Measurements from ENCODE around the gene ALG8.
"Not testable (repeated sequence)": the region's sequence is repeated elsewhere in the genome, so short reads cannot be mapped to it uniquely, and the experiment has no call there.

The ALG8 gene

DNA sequence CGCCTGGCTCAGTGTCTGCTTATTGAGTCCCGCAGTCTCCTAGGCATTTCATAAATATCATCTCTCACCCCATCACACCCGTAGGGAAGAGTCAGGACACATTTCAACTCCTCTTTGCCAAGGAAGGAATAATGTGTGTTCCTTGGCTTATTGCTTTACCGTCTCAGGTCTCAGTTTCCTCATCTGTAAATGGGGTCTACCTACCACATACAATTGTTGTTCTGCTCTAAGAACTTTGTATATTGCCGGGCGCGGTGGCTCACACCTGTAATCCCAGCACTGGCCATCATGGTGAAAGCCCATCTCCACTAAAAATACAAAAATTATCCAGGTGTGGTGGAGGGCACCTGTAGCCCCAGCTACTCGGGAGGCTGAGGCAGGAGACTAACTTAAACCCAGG, 78.9 kb downstream of the ALG8 start:
- Histone ChIP-seq H3K27me3 (ENCODE audit: control insufficient read depth, insufficient read depth, low read length) (no peaks in the 10 kb centered on the region), H3K27ac (ENCODE audit: low read depth, low read length) (no peak overlapping the region), H3K4me1 (ENCODE audit: control insufficient read depth, insufficient read depth, low read length) (no peaks in the 10 kb centered on the region), H3K4me3 (ENCODE audit: low read length) (no peak overlapping the region), H3K9ac (ENCODE audit: low read length) (no peak overlapping the region), H3K36me3 (ENCODE audit: control insufficient read depth, insufficient read depth, low read length) (no peaks in the 10 kb centered on the region)

DNA sequence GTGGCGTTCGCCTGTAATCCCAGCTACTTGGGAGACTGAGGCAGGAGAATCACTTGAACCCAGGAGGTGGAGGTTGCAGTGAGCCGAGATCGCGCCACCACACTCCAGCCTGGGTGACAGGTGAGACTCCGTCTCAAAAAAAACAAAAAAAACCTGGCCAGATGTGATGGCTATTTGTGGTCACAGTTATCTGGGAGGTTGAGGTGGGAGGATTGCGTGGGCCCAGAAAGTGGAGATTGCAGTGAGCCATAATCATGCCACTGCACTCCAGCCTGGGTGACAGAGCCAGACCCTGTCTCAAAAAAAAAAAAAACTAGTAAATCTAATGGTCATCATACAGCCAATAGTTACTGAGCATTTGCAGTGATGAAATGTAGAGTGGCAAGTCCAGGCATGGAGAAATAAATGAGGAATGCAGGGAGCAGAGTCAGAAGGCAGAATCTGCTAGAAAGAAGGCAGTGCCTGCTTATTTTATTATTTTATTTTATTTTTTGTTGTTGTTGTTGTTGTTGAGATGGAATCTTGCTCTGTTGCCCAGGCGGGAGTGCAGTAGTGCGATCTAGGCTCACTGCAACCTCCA, 79.6 kb downstream of the ALG8 start:
- not testable (repeated sequence) for H3K4me3 ChIP-seq (ENCODE audit: low read length); H3K27me3 ChIP-seq (ENCODE audit: control insufficient read depth, insufficient read depth, low read length); H3K27ac ChIP-seq (ENCODE audit: low read depth, low read length); H3K9ac ChIP-seq (ENCODE audit: low read length); H3K4me1 ChIP-seq (ENCODE audit: control insufficient read depth, insufficient read depth, low read length); H3K36me3 ChIP-seq (ENCODE audit: control insufficient read depth, insufficient read depth, low read length)

DNA sequence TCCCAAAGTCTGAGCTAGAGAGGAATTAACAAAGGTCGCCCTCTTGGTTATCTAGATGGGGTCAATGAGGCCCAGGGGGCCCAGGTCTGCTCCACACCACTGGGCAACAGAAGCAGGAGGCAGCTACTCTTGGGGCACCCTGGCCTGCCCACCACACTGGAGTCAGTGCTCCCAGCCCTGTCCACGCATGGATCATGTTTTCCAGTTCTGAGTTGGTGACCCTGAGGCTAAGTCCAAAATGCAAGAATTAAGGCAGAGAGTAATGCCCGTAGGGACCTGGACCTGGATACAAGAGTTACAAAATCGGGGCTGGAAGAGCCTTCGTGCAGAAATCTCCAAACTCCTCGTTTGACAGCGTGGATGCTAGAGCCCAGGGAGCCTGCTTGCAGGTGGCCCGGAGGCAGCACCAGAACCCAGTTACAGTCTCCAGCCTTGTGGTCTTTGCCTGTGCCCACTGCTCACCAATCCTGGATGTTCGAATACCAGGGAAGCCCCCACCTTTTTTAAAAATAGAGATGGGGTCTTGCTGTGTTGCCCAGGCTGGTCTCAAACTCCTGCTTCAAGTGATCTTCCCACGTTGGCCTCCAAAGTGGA, 81.9 kb downstream of the ALG8 start:
- Histone ChIP-seq H3K36me3 (ENCODE audit: control insufficient read depth, insufficient read depth, low read length) (no peaks in the 10 kb centered on the region), H3K4me1 (ENCODE audit: control insufficient read depth, insufficient read depth, low read length) (no peaks in the 10 kb centered on the region), H3K27me3 (ENCODE audit: control insufficient read depth, insufficient read depth, low read length) (no peaks in the 10 kb centered on the region), H3K27ac (ENCODE audit: low read depth, low read length) (no peak overlapping the region), H3K9ac (ENCODE audit: low read length) (no peak overlapping the region), H3K4me3 (ENCODE audit: low read length) (no peak overlapping the region)

DNA sequence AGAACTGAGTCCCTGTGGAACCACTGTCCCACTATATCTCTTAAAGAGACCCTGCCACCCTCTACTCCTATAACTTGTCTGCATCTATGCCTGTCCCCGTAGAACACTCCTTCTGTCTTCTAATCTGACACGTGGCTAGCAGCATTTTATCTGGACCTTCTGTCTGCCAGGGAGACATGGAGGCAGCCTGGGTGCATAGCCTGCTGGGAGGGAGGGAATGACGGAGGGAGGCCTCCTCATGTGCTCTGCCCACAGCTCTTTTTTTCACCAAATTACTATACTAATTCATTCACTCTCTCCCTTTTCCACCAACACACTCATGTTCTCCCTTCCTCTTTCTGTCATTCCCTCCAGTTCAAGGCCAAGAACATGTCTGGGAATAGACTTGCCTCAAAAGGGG, 83.3 kb downstream of the ALG8 start:
- no peak overlapping the region for H3K27ac ChIP-seq (ENCODE audit: low read depth, low read length)
- no peak overlapping the region for H3K4me3 ChIP-seq (ENCODE audit: low read length)

DNA sequence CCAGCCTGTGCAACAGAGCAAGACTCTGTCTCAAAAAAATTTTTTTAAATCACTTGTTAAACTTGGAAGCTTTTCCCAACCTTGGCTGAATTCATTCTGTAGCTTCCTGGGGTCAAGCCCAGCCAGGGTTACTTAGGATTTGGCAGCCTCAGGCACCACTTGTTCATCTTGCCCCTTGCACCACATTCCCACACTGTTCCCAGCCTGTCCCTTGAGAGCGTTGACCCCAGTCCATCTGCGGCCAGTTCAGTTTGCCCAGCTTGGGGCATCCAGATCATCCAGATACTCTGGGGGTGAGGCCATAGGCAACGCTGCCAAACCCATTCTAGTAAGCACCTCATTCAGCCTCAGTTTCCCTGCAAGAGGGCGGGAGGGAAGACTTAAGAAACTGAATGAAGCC, 84.5 kb downstream of the ALG8 start:
- H3K27me3 ChIP-seq (ENCODE audit: control insufficient read depth, insufficient read depth, low read length) = no peaks in the 10 kb centered on the region
- no peak overlapping the region for H3K27ac ChIP-seq (ENCODE audit: low read depth, low read length)
- H3K4me1 ChIP-seq (ENCODE audit: control insufficient read depth, insufficient read depth, low read length) = no peaks in the 10 kb centered on the region
- no peaks in the 10 kb centered on the region for H3K36me3 ChIP-seq (ENCODE audit: control insufficient read depth, insufficient read depth, low read length)
- no peak overlapping the region for H3K9ac ChIP-seq (ENCODE audit: low read length)
- no peak overlapping the region for H3K4me3 ChIP-seq (ENCODE audit: low read length)

More for the DNA sequence above, 83.3 kb downstream of the ALG8 start:
- no peak overlapping the region for H3K9ac ChIP-seq (ENCODE audit: low read length)
- H3K27me3 ChIP-seq (ENCODE audit: control insufficient read depth, insufficient read depth, low read length) = no peaks in the 10 kb centered on the region
- no peaks in the 10 kb centered on the region for H3K4me1 ChIP-seq (ENCODE audit: control insufficient read depth, insufficient read depth, low read length)
- no peaks in the 10 kb centered on the region for H3K36me3 ChIP-seq (ENCODE audit: control insufficient read depth, insufficient read depth, low read length)

DNA sequence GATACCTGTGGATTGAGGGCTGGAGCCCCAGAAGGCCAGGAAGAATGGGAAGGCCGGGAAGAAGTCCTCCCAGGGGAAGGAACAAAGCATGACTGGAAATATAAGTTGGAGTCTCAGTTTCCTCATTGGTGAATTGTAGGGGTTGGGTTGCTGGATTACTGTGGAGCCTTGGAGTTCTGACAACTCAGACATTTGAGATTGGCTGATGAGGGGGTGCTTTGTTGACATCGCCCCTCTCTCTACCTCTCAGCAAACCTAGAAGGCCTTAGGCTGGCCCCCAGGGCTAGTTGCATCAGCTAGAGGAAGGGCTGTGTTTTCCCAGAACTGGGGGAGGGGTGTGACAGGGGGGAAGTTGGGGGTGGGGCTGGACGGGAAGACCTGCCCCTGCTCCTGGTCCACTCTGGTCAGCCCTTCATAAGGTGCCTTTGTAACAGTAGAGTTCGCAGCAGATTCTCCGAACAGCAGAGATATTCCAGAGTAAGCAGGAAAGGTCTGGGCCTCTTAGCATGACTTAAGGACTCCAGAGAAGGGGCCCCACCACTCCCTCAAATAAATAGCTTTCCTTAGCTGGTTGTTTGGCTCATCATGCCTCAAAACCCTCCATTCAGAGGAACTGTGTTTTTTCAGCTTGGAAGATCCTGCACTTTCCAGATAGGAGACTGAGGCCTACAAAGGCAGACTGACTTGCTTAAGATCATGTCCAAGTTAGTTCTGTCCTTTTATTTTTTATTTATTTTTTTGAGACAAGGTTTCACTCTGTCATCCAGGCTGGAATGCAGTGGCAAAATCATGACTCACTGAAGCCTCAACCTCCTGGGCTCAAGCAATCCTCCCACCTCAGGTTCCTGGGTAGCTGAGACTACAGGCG, 88.2 kb downstream of the ALG8 start:
- Histone ChIP-seq H3K27me3 (ENCODE audit: control insufficient read depth, insufficient read depth, low read length) (no peaks in the 10 kb centered on the region), H3K4me3 (ENCODE audit: low read length) (no peak overlapping the region), H3K27ac (ENCODE audit: low read depth, low read length) (no peak overlapping the region), H3K4me1 (ENCODE audit: control insufficient read depth, insufficient read depth, low read length) (no peaks in the 10 kb centered on the region), H3K36me3 (ENCODE audit: control insufficient read depth, insufficient read depth, low read length) (no peaks in the 10 kb centered on the region), H3K9ac (ENCODE audit: low read length) (no peak overlapping the region)

All from rectal smooth muscle tissue (tissue), 1 donor.